Dermis blood vessel endothelial cell (primary cell): ENCODE results near the gene PMS2. TPM values are rescaled to one million over a fixed set of nuclear protein-coding genes. Genes with fewer than 3 reads are reported as not detected.
A peak's percentile ranks its signal among the peaks of the same experiment; 100 is the strongest.
"Not testable (repeated sequence)": the region's sequence is repeated elsewhere in the genome, so short reads cannot be mapped to it uniquely, and the experiment has no call there.

Experiments
- DNase-seq: peaks from one replicate; pipeline ENCODE4 v3.0.0; 2010
- total RNA-seq: library from RNA; depleted of rRNA; stranded (reverse); fragments of >200 nt; gene quantifications from 2 replicates; pipeline ENCODE4 v1.2.3, GENCODE V29; 2014

The PMS2 gene
- total RNA-seq, 1 donor from 2014 or later: 23.5 TPM

DNA sequence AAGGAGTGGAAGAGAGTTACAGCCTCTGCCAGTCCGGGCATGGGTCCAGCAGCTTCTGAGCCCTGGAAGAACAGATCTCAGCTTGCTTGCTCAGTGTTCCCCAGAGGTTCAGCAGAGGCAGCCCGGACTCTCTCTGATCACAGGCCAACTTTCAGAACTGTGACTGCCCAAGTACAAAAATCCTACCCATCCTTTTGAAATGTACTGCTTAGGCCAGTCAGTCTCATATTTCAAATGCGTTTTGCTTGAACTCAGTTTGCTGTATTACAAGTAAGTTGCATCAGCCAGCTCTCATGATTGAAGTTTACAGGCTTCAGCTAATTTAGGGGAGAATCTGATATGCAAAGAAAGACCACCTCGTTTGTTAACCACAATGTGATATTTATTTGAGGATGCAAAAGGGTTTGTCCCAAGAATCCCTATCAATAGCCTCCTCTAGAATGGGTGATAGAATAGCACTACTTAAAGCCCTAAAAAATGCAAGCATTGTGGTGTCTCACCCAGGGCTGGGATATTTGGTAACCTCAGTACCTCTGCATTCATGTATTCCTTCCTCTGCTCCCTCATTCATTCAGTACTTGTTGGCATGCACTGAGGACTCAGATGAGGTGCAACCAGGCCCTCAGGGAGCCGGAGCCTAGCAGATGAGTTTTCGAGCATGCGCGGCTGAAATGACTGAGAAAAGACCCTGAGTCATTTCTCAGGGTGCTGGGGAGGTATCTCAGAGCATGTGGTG, 7.2 kb upstream of the PMS2 start:
- DNase-seq: no peak

DNA sequence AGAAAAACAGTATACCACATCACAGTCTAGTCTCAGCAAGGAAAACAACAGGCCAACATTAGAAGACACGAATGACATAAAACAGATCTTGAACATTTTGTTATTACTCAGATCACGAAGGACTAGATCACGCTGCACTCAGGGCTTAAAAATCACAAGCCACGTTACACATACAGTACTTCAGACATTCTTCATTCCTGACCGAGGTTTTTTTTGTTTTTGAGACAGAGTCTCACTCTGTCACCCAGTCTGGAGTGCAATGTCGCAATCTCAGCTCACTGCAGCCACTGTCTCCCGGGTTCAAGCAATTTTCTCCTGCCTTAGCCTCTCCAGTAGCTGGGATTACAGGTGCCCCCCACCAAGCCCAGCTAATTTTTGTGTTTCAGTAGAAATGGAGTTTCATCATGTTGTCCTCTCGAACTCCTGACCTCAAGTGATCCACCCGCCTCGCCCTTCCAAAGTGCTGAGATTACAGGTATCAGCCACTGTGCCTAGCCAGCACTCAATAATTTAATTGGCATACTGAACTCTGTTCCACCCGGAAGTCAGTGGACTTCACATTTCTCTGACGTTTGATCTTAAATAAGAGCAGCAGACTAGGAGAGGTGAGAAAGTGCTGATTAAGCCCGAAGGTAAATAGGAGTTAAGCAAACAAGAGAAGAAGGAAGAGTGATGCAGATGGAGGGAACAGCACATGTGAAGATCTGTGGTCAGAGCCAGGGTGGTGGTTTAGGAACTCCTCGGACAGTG, 3.7 kb upstream of the PMS2 start:
- DNase-seq: no peak

DNA sequence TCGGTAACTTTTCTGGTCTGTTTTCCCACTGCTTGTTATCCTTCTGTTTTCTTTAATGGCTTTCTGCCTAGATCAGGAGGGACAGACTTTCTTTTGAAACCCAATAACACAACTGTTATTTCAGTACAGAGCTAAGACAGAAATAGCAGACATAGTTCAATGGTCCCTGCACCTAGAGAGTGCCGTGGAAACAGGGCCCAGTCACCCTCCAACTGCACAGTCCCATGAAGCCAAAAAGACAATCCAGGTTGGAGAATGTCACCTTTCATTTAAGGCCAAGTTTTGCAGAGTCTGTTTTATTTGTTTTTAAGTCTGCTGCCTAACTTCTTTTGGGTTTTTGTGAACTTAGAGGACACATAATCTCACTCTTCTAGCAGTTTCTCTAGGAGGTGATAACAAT, 2.7 kb upstream of the PMS2 start:
- DNase-seq: no peak

DNA sequence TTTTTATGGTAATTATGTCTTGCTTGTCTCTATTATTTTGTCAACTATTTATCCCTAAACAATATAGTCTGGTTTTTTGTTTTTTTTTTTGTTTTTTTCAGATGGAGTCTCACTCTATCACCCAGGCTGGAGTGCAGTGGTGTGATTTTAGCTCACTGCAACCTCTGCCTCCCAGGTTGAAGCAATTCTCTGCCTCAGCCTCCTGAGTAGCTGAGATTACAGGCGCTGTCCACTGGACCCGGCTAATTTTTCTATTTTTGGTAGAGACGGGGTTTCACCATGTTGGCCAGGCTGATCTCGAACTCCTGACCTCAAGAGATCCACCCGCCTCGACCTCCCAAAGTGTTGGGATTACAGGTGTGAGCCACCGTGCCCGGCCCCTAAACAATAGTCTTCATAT, 1.5 kb upstream of the PMS2 start:
- DNase-seq: not testable (repeated sequence)

DNA sequence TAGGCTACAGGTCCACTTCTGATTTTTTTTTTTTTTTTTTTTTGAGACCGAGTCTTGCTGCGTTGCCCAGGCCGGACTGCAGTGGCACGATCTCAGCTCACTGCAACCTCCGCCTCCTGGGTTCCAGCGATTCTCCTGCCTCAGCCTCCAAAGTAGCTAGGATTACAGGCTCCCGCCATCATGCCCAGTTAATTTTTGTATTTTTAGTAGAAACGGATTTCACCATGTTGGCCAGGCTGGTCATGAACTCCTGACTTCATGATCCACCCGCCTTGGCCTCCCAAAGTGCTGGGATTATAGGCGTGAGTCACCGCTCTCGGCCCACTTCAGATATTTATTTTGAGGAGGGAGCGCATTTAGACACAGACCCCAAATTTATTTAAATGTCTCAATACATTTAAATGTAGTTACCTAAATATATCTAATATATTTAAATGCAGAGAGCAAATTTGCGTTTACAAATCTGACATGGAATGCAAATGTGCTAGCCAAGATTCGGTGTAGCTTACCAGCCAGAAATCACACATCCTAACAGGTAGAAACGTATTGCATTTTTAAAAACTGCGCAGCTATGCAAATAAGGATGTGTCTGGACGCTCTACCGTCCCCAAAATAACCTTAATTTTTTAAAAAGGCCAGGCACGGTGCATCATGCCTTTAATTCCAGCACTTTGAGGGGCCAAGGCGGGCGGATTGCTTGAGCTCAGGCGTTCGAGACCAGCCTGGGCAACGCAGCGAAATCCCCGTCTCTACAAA, 836 bp downstream of the PMS2 start:
- DNase-seq: not testable (repeated sequence)

DNA sequence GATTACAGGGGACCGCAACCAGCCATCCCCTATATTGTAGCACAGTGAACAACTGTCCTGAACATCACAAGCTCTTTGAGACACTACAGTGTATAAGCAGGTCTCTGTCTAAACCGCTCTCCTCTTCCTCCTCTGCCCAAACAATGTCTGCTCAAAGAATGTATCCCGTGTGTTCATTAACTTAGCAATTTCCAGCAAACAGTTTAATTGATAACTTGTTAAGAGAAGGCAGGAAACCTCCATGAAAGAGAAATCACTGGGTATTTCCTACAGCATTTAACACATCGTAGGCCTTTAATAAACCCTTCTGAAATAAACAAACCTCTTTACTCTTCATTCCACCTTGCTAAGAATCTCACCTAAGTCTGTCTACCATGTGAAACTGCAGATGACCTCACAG, 1.5 kb downstream of the PMS2 start:
- DNase-seq: no peak

DNA sequence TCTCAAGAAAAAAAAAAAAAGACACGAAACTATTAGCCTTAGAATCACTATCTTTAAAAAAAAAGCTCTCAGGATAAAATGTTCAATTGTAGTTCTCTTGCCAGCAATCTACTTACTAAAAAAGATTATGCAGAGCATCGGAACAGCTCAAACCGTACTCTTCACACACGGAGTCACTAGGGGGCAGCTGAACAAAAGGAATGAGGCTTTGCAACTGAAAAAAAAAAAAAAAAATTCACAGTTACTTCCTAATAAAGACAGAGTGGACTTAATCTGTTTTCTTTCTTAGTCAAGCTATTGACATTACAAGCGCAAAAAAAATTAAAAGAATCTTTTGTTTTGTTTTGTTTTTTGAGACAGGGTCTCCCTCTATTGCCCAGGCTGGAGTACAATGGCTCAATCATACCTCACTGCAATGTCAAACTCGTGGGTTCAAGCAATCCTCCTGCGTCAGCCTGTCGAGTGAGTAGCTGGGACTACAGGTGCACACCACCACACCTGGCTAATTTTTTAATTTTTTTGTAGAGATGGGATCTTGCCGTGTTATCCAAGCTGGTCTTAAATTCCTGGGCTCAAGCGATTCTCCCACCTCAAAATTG, 11.5 kb downstream of the PMS2 start:
- peak; percentile 76 for DNase-seq

DNA sequence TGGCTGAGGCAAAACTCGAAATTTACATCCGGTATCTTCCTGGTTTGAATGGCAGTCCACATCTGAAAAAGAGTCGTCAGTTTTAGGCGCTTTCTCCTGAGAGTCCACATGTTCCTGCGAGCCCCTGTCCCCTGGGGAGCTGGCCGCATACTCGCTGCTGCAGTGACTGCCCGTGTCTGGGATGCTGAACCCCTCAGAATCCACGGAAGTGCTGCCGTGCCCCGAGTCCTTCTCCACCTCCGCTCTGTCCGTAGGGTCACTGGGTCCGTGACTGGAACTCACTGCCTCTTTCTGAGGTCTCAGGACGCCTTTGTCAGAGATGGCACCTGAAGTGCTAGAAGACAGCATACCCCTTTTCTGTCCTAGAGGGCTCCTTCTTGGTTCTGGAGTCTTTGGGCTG, 21.8 kb downstream of the PMS2 start:
- DNase-seq: not testable (repeated sequence)

DNA sequence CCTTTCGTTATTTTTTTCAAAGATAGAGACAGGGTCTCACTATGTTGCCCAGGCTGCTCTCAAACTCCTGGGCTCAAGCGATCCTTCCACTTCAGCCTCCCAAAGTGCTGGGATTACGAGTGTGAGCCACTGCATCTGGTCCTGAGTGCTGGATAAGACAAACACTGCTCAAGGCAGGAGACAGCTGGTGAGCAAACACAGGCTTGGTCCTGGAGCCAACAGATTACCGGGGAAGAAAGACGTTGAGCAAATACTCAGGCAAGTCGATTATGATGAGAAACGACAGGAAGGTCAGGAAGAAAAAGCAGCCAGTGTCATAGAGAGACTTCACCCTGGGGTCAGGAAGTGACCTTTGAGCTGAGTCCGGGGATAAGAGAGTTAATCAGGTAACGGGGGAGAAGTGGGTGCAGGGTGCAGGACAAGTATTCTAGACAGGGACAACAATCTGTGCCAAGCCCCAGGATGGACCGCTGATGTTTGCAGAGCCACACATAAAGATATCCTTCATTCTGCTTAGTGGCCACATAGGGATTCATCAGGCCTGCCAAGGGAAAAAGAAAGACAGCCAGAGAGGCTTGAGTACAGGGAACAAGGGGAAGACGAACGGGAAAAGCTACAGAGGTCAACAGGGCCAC, 29.1 kb downstream of the PMS2 start:
- DNase-seq: not testable (repeated sequence)

DNA sequence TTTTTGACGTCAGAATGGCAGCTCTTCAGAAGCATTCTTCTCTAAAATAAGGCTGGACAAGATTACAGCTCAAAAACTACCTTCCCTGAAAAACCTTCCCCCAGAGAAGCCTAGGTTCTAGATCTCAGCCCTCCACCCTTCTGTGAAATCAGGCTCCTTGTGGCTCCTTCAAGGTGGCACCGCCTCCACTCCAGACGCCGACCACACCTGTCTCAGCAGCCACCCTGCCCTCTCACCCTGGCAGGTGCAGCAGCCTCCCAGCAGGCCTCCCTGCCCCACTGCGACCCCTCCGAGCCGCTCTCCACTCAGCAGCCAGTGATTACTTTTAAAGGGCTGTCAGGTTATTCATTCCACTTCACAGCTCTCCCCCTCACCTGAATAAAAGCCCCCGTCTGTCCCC, 35.3 kb downstream of the PMS2 start:
- not testable (repeated sequence) for DNase-seq

DNA sequence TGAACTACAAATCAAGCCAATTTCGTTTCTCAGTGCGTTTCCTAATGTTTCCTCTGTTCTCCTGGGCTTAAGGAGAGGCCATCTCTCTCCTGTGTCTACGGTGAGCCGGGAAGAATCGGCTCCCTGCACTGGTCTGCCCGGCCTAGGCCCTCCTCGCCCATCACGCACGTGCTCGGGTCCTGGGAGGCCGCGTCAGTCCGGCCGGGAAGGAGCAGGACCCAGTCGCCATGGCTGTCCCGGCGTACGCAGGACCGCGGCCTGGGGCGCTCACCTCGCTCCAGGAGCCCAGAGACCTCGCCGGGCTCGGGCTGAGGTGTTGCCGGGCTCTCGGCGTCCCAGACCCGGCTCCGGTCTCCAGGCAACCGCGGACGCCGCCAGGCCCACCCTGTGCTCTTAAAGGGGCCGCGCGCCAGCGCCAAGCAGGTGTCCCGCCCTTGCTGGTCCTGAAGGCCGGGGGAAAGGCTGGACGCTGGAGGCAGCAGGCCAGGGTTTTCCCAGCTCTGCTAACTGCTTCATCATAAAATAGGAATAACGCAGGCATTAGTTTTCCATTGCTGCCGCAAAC, 38.4 kb downstream of the PMS2 start, which contains the start of gene RSPH10B:
TSS of gene RSPH10B (minus strand) at position 343 of the 565 bp plus-strand sequence. CDS start 3,573 bp downstream, outside the sequence.
- DNase-seq: not testable (repeated sequence)

DNA sequence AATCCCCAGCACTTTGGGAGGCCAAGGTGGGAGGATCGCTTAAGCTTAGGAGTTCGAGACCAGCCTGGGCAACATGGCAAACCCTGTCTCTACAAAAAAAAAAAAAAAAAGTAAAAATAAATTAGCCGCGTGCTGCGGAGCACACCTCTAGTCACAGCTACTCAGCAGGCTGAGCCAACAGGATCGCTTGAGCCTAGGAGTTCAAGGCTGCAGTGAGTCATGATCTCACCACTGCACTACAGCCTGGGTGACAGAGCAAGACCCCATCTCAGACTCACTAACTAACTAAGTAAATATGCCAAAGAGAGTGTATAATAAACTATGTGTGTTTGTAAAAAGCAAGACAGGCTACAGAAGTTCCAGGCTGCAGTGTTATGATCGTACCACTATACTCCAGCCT, 45.0 kb downstream of the PMS2 start:
- DNase-seq: not testable (repeated sequence)

DNA sequence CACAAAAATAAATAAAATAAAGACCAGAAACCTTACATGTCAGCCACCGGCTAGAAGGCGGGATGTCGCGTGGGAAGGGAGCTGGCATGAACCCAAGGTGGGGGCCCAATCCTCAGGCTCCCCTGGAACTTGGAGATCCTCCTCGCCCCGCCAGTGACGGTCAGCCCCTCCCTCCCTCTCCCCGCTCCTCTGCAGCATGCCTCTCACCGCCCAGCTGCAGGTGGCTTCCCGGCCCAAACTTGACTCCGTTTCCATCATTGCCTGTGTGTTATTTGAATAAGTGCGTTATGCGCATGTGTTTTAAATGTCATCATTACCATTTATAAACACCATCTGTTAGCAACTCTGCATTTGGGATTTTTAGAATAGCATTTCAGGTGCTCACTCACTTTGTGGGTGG, 45.6 kb downstream of the PMS2 start:
- DNase-seq: not testable (repeated sequence)

DNA sequence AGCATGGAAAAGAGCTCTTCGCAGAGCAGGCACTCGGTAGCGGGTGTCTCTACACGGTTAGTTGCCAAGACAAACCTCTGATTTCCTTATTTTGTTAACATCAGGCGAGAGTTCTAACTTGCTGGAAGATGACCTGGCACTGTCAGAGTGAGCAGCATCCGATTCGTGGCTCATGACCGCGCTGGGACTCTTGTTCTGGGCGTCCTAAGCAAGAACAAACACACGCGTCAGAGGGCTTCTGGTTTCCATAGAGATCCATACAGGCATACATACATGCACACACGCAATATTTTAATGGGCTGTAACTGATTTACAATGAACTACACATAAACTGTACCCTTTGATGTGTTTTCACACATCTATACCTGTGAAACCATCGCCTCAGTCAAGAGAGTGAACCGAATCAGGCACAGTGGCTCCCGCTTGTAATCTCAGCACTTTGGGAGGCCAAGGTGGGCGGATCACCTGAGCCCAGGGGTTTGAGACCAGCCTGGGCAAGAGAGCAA, 73.9 kb downstream of the PMS2 start:
- not testable (repeated sequence) for DNase-seq

DNA sequence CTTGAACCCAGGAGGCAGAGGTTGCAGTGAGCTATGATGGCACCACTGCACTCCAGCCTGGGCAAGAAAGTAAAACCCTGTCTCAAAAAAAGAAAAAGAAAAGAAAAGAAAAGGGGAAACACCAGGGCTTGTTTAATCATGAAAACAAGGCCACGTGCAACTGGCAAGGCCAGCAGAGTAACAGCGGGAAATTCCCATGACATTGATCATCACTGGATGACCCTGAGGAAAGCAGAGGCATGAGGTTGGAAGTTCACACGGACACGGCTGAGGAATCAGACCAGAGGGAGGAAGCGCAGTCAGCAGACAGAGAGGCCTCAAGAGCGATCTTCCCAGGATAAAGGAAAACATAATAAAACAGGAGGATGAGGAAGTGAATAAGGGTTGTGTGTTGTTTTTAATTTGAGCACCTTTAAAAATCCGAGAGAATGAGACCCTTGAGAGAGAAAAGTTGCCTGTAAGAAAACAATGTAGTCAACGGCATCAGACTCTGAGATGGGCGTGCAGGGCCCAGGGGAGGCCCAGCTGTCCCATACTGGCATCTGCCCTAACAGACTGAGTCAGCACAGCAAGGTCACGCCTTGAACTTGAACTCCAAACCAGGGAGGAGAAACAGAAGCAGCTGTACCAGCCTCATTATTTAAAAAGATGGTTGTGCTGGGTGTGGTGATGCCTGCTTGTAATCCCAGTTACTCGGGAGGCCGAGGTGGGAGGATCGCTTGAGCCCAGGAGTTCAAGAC, 76.8 kb downstream of the PMS2 start:
- peak; percentile 54 for DNase-seq

DNA sequence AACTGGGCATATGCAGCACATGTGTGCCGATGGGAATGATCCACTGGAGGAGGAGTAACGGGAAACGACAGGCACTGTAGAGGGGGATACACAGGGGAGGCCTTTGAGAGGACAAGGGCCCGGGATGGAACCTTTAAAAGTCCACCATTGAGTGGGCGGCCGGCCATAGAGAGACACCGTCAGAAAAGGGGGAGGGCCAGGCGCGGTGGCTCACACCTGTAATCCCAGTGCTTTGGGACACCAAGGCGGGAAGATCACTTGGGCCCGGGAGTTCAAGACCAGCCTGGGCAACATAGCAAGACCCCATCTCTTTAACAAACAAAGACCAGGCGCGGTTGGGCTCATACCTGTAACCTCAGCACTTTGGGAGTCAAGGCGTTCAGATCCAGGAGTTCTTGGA, 77.6 kb downstream of the PMS2 start:
- not testable (repeated sequence) for DNase-seq

DNA sequence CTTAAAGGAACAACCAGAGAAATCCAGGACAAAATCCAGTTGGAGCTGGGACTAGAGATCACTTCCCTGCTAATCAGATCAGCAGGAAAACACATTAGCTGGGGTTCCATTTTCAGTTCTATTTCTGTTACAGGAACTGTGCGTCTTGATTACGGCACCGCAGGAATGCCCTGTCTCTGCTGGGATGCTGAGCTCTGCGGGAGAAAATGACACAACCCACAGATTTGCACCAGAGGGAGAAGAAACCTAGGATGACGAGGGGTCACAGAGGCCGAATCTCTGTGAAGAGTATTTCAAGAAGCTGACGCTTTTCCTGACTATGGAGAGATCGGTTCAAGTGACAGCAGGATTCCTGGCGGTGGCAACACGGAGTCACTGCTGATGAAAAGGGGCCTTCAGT, 78.6 kb downstream of the PMS2 start:
- not testable (repeated sequence) for DNase-seq

DNA sequence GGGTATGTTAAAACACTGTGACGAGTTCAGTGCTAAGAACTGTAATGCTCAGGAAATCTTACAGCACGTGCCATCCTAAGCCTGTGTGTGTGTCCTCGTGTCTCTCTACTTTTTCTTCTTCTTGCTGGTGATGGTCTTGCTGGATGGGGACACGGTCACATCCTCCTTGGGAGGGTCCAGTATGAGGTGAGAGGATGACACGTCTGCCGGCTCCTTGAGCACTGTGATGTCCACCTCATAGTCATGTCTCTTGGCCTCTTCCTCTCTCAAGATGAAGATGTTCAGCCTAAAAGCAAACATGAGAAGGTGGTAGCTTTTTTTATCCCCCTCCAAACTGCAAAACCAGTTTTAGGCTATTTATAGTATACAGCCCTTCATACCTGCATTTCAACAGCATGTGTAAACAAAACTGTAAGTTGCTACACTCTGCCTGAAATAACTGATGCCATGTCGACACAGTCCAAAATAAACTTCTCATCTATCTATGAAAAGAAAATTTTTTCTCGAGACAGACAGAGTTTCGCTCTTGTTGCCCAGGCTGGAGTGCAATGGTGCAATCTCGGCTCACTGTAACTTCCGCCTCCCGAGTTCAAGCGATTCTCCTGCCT, 82.5 kb downstream of the PMS2 start:
- DNase-seq: not testable (repeated sequence)

DNA sequence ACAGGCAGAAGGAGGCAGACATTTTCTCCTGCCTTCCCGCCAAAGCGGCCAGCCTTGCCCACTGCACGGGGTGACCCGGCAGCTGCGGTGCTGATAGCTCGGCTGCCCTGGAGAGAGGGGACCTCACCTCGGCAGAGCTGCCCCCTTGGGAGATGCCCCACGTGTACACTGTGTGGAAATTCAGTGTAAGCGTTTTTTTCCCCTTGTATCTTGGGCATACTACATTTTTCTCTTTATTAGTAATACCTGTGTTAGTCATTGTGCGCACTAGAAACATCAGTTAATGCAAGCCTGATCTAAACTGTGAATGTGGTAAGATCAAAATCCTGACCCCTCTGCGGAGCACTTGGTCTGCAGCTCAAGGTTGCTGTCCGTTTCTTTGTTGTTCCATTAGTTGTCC, 84.2 kb downstream of the PMS2 start:
- DNase-seq: not testable (repeated sequence)

DNA sequence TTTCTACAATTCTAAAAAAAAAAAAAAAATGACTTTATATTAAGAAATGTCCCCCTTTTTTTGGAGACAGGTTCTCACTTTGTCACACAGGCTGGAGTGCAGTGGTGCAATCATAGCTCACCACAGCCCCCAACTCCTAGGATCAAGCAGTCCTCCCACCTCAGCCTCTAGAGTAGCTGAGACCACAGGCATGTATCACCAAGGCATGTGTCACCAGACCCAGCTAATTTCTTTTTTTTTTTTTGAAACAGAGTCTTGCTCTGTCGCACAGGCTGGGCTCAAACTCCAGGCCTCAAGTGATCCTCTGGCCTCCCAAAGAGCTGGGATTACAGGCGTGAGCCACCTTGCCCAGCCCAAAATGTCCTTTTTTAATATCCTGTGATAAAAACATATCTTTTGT, 84.7 kb downstream of the PMS2 start:
- not testable (repeated sequence) for DNase-seq
